Prostate gland (tissue), 2 donors: Measurements from ENCODE around the gene CD48. TPM values are rescaled to one million over a fixed set of nuclear protein-coding genes. Genes with fewer than 3 reads are reported as not detected.

ENCODE experiments used
- DNase-seq: peaks from one replicate; pipeline ENCODE4 v3.0.0-alpha.2; 2019; ENCODE audit warnings: low spot score
- H3K27ac ChIP-seq, 2 donors: fragments of 200-600 bp; sonication (generic); 2 replicates each; pipeline ENCODE4 v1.5.1; 2017 to 2019
- H3K27me3 ChIP-seq: fragments of 200-600 bp; sonication (generic); replicated peaks from 2 replicates; pipeline ENCODE4 v1.5.1; 2019; ENCODE audit not compliant: insufficient read depth
- H3K36me3 ChIP-seq, 2 donors: fragments of 200-600 bp; sonication (generic); 1 replicate in 1 of 2; 2 replicates in 1 of 2; pipeline versions ENCODE4 v1.5.1 to v1.8.1; 2017 to 2019
- H3K4me1 ChIP-seq: fragments of 200-600 bp; sonication (generic); replicated peaks from 2 replicates; pipeline ENCODE4 v1.5.1; 2019
- H3K4me3 ChIP-seq, 2 donors: fragments of 200-600 bp; sonication (generic); 2 replicates each; pipeline ENCODE4 v1.5.1; 2017 to 2019
- H3K9me3 ChIP-seq: fragments of 200-600 bp; sonication (generic); 2 replicates; pipeline ENCODE4 v1.5.1; 2017
- CTCF ChIP-seq, 4 experiments: fragments of 200-600 bp in 2 of 4; fragments of 450-650 bp in 2 of 4; sonication (generic) in 2 of 4; IDR thresholded peaks; 1 replicate in 3 of 4; 2 replicates in 1 of 4; pipeline ENCODE4 v1.5.1; 2016 to 2019; ENCODE audit warnings: antibody characterized with exemption in 4 of 4, mild to moderate bottlenecking in 2 of 4, moderate library complexity in 2 of 4
- POLR2A ChIP-seq: fragments of 450-650 bp; IDR thresholded peaks from one replicate; pipeline ENCODE4 v1.6.1; 2016; ENCODE audit warnings: antibody characterized with exemption, mild to moderate bottlenecking
- POLR2AphosphoS5 ChIP-seq: sonication (generic); formaldehyde crosslinking; IDR thresholded peaks from one replicate; pipeline ENCODE4 v1.6.1; 2017; ENCODE audit warnings: antibody characterized with exemption
- WGBS: methylation state at CpG from one replicate; pipeline ENCODE4 v1.1.5; 2018; 5-methylcytosine and 5-hydroxymethylcytosine counted together
- intact Hi-C: fragments of 100-400 bp; cut with DNase I; formaldehyde crosslinking; loops from one replicate; pipeline ENCODE4 v1.14.2; 2022
- total RNA-seq, 2 donors: library from RNA; depleted of rRNA; stranded (reverse); fragments of >200 nt; gene quantifications; one replicate each; pipeline ENCODE4 v1.1.0, GENCODE V29; 2016

Gene CD48
- total RNA-seq, 2 donors from 2014 or later: 3.0 to 4.7 TPM

- H3K4me1 ChIP-seq: no peaks in the 10 kb centered on the region
- no peaks in the 10 kb centered on the region for H3K36me3 ChIP-seq
- DNase-seq: no peak
- no peak overlapping the region for H3K4me3 ChIP-seq
- H3K27ac ChIP-seq: no peak overlapping the region
- H3K27me3 ChIP-seq: no peaks in the 10 kb centered on the region
- WGBS: 88% methylated on average over 4 of the region's 4 CpGs
- intact Hi-C loops: no loop called here
- no peaks in the 10 kb centered on the region for H3K9me3 ChIP-seq
- no peak for TF ChIP-seq CTCF (IDR thresholded peaks at IDR 0.05)
- no peak for TF ChIP-seq POLR2AphosphoS5
- no peak for TF ChIP-seq POLR2A
Observed at GRCh38 chr1:160670701-160671100, 40.9 kb downstream of the CD48 start.

GRCh38 chr1:160669802-160670201 lies 41.8 kb downstream of the CD48 start:
- Histone ChIP-seq H3K36me3 (no peaks in the 10 kb centered on the region), H3K27ac (no peak overlapping the region), H3K4me3 (no peak overlapping the region), H3K9me3 (no peaks in the 10 kb centered on the region), H3K27me3 (no peaks in the 10 kb centered on the region), H3K4me1 (no peaks in the 10 kb centered on the region)
- intact Hi-C loops: no loop called here
- DNase-seq: no peak
- no peak for TF ChIP-seq POLR2AphosphoS5
- TF ChIP-seq POLR2A: no peak
- TF ChIP-seq CTCF (IDR thresholded peaks at IDR 0.05): no peak
- 95% methylated on average over 20 of the region's 20 CpGs for WGBS

- Histone ChIP-seq H3K36me3 (no peaks in the 10 kb centered on the region), H3K27ac (no peak overlapping the region), H3K4me1 (no peaks in the 10 kb centered on the region), H3K27me3 (peaks cover 2% of the 10 kb centered on the region), H3K4me3 (no peak overlapping the region), H3K9me3 (no peaks in the 10 kb centered on the region)
- no peak for TF ChIP-seq CTCF (IDR thresholded peaks at IDR 0.05)
- no peak for TF ChIP-seq POLR2A
- no peak for TF ChIP-seq POLR2AphosphoS5
- no peak for DNase-seq
- intact Hi-C loops: no loop called here
Observed at GRCh38 chr1:160669276-160669675, 42.3 kb downstream of the CD48 start.

- intact Hi-C loops: no loop called here
- TF ChIP-seq POLR2AphosphoS5: no peak
- no peak for TF ChIP-seq CTCF (IDR thresholded peaks at IDR 0.05)
- no peak for TF ChIP-seq POLR2A
- Histone ChIP-seq H3K4me1 (no peaks in the 10 kb centered on the region), H3K9me3 (no peaks in the 10 kb centered on the region), H3K27me3 (peaks cover 2% of the 10 kb centered on the region), H3K4me3 (no peak overlapping the region), H3K36me3 (no peaks in the 10 kb centered on the region), H3K27ac (no peak overlapping the region)
- WGBS: 83% methylated on average over 2 of the region's 2 CpGs
- DNase-seq: no peak
Observed at GRCh38 chr1:160667896-160668295, 43.7 kb downstream of the CD48 start.

GRCh38 chr1:160666079-160666442 lies 45.6 kb downstream of the CD48 start:
- WGBS: 38% methylated on average over 3 of the region's 3 CpGs

More at GRCh38 chr1:160666079-160666442, 45.6 kb downstream of the CD48 start:
- TF ChIP-seq POLR2A: no peak
- TF ChIP-seq POLR2AphosphoS5: no peak
- TF ChIP-seq CTCF (IDR thresholded peaks at IDR 0.05): no peak
- H3K9me3 ChIP-seq: no peaks in the 10 kb centered on the region
- H3K27ac ChIP-seq: no peak overlapping the region
- H3K4me1 ChIP-seq: no peaks in the 10 kb centered on the region
- DNase-seq: no peak
- H3K27me3 ChIP-seq: peaks cover 2% of the 10 kb centered on the region
- H3K4me3 ChIP-seq: no peak overlapping the region
- H3K36me3 ChIP-seq: no peaks in the 10 kb centered on the region
- intact Hi-C loops: no loop called here
